Neuron (in vitro differentiated cells): ENCODE data around the gene SFRP5.

ENCODE experiments used
- H2AFZ ChIP-seq: one replicate; pipeline ENCODE4 v1.6.1; 2013; ENCODE audit warnings: low read depth, mild to moderate bottlenecking, inconsistent platforms, low read length, moderate library complexity
- H3K27me3 ChIP-seq: one replicate; pipeline ENCODE4 v1.6.1; 2013; ENCODE audit warnings: low read length; ENCODE audit not compliant: insufficient read depth
- H3K36me3 ChIP-seq: one replicate; pipeline ENCODE4 v1.6.1; 2013; ENCODE audit warnings: low read length; ENCODE audit not compliant: insufficient read depth
- H3K4me1 ChIP-seq: one replicate; pipeline ENCODE4 v1.6.1; 2013; ENCODE audit warnings: low read length; ENCODE audit not compliant: insufficient read depth
- H3K4me3 ChIP-seq: 2 replicates; pipeline ENCODE4 v1.5.1; 2013; ENCODE audit warnings: mild to moderate bottlenecking, low read length, moderate library complexity
- H3K9me3 ChIP-seq: one replicate; pipeline ENCODE4 v1.6.1; 2013; ENCODE audit warnings: low read length

SFRP5 gene, protein sequence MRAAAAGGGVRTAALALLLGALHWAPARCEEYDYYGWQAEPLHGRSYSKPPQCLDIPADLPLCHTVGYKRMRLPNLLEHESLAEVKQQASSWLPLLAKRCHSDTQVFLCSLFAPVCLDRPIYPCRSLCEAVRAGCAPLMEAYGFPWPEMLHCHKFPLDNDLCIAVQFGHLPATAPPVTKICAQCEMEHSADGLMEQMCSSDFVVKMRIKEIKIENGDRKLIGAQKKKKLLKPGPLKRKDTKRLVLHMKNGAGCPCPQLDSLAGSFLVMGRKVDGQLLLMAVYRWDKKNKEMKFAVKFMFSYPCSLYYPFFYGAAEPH

DNA sequence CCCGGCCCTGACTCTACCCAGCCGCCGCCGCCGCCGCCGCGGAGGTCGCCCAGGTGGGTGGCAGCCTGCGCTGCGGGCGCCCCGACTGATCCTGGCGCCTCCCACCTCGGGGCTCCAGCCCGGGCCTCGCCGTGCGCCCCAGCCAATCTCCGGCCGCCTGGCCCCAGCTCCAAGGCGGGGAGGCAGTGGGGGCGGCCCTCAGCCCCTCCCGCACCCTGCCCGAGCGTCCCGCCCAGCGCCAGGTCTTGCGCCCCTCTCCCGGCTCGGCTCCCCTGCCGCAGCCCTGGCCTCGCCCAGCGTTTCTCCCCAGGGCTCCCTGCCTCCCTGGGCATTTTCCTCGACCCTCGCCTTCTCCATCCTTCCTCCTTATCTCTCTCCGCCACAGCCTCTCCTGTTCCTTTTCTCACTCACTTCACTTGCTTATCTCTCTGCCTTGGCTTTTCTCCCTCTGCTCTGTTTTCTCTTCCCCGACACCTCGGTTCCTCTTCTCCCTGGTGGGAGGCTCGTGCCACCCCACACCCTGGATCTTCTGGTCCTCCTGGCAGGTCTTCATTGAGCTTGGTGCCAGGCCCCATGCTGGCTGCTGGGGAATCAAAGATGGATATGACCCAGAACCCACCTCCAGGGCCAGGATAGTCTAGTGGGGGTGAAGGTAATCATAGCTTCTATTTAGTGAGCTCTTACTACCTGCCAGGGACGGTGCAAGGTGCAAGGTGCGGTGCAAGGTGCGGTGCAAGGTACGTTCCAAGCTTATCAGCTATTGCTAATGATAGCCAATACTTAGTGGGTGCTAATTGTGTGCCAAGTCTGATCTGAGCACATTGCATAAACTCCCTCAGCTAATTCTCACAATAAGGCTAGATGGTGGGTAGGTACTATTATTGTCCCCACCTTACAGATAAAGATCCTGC, at the start of gene SFRP5:
TSS of gene SFRP5 (minus strand) at position 87 of the 911 bp plus-strand sequence. CDS start 166 bp downstream, outside the sequence.
- Histone ChIP-seq H3K9me3 (no peaks in the 10 kb centered on the region), H3K27me3 (peaks cover 50% of the 10 kb centered on the region), H3K4me3 (peak within 1 kb of the TSS; percentile 39), H2AFZ (no peak within 1 kb of the TSS), H3K36me3 (no peaks in the 10 kb centered on the region), H3K4me1 (peaks cover 15% of the 10 kb centered on the region)

DNA sequence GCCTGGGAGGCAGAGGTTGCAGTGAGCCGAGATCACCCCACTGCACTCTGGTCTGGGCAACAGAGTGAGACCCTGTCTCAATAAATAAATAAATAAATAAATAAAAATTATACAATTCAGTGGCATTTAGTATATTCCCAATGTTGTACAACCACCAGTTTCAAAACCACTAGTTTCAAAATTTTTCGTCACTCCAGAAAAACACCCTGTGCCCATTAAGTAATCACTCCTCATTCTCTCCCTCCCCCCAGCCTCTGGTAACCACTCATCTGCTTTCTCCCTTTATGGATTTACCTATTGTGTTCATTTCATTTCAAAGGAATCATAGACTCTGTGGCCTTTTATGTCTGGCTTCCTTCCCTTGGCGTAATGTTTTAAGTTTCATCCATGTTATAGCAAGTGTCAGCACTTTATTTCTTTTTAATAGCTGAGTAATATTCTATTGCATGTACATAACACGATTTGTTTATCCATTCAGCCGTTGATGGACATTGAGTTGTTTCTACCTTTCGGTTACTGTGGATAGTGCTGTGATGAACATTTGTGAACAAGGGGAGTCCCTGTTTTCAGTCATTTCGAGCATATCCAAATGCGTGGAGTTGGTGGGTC, 48.4 kb upstream of the SFRP5 start:
- Histone ChIP-seq H3K4me1 (no peaks in the 10 kb centered on the region), H3K27me3 (peaks cover 46% of the 10 kb centered on the region), H3K4me3 (no peak overlapping the region), H3K9me3 (no peaks in the 10 kb centered on the region), H2AFZ (no peak overlapping the region), H3K36me3 (no peaks in the 10 kb centered on the region)

DNA sequence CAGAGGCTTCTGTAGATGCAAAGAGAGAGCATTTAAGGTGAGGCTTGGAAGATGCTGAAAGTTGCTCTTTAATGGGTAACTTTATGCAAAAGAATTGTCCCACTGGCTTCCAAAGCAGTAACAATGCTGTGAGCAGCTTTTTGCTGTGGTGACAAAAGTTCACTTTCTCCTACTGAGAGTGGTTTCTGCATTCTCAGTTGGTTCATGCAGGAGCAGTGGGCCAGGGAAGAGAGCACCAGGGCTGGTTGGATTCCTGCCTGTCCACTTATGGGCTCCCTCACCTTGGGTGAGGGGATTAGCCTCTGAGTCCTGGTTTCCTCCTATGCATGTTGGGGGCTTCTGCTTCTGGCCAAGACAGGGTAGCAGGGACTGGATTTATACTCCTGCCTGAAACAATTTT, 46.8 kb upstream of the SFRP5 start:
- Histone ChIP-seq H3K9me3 (no peaks in the 10 kb centered on the region), H3K36me3 (no peaks in the 10 kb centered on the region), H3K27me3 (peaks cover 43% of the 10 kb centered on the region)

DNA sequence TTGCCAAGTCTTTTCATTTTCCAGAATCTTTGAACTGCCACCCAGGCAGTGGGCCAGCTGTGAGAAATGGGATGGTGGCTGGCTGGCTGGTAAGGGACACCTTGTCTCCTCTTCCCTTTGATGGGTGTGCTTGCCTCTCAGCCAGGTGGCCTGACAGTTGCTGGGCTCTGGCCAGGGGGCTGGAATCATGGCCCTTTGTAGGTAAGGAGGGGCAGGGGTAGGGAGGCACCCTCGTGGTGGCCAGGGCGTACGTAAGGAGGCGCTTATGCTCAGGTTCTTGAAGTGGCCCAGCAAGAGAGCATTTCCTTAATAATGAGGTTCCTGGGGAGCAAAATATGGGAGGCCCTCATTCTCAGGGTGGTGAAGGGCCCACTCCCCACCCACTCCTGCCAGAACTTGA, 44.8 kb upstream of the SFRP5 start:
- Histone ChIP-seq H3K9me3 (no peaks in the 10 kb centered on the region), H3K36me3 (no peaks in the 10 kb centered on the region), H3K27me3 (peaks cover 42% of the 10 kb centered on the region), H2AFZ (no peak overlapping the region), H3K4me3 (no peak overlapping the region), H3K4me1 (no peaks in the 10 kb centered on the region)

More for the DNA sequence above, 46.8 kb upstream of the SFRP5 start:
- H2AFZ ChIP-seq, result no peak overlapping the region
- no peaks in the 10 kb centered on the region for H3K4me1 ChIP-seq
- no peak overlapping the region for H3K4me3 ChIP-seq

DNA sequence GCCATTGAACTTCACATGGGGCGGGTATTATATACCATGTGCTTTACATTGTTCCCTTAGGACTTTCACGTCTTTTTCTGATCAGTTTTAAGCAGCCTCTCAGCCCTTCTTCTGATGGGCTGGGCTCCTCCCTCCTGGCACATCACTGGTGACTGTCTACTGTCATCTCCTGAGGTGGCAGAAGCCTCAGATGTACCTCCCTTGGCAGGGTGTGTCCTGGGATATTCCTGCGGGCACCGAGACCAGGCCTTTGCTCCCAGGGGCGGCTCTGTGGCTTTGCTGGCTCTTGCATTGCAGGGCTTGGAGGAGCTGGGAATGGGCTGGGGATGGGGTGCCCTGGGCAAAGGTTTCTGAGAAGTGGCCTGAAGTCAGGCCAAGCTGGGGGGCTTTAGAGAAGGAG, 43.2 kb upstream of the SFRP5 start:
- Histone ChIP-seq H3K4me1 (no peaks in the 10 kb centered on the region), H3K9me3 (no peaks in the 10 kb centered on the region), H3K36me3 (no peaks in the 10 kb centered on the region), H3K27me3 (peaks cover 34% of the 10 kb centered on the region), H2AFZ (no peak overlapping the region), H3K4me3 (no peak overlapping the region)

DNA sequence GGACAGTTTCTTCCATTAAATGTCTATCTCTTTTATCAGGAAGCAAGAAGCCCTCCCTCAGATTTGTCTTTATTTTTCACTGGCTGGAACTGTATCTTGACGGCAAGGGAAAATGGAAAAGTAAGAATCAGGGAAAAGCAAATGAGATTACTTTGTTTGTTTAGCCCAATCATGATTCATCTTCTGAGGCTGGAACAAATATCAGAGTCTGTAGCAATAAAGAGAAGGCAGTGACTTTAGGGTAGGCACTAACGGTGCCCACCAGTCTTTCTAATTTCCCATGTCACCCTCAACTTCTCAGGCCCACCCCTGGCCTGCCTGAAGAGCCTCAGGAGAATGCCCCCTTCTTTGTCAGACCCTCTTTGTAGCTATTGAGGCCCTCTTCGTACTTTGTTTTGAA, 41.5 kb upstream of the SFRP5 start:
- Histone ChIP-seq H3K36me3 (no peaks in the 10 kb centered on the region), H3K27me3 (peaks cover 23% of the 10 kb centered on the region), H3K4me3 (no peak overlapping the region), H2AFZ (no peak overlapping the region), H3K9me3 (no peaks in the 10 kb centered on the region), H3K4me1 (no peaks in the 10 kb centered on the region)

DNA sequence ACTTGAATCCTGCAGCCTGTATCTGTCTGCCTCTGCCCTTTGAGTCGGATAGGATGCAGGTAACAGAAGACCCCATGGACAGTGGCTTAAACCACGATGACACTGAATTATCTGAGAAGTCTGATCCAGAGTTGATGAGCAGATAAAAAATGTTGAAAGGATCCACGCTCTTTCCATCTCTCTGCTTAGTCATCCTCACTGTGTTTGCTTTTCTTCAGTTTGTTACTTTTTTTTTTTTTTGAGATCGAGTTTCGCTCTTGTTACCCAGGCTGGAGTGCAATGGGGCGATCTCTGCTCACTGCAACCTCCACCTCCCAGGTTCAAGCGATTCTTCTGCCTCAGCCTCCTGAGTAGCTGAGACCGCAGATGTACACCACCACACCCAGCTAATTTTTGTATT, 40.9 kb upstream of the SFRP5 start:
- Histone ChIP-seq H2AFZ (no peak overlapping the region), H3K36me3 (no peaks in the 10 kb centered on the region), H3K9me3 (no peaks in the 10 kb centered on the region), H3K4me3 (no peak overlapping the region), H3K27me3 (peaks cover 18% of the 10 kb centered on the region), H3K4me1 (no peaks in the 10 kb centered on the region)

DNA sequence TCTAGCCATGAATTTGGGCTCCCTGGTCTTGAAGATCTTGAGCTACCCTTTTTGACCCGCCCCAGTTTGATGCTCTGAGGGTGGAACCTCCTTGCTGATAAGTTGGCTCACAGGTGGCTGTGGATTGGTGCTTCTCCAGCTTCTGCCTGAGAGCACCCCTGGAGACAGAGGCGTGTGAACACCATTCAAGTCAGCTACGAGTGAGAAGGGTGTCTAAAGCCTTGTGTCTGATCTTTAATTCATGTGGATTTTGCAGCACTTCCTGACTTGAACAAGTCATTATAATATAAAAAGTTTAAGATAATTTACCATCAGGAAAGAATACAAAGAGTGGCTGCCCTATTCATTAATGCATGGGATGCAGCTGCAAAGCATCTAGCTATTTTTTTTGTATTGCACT, 40.2 kb upstream of the SFRP5 start:
- Histone ChIP-seq H3K9me3 (no peaks in the 10 kb centered on the region), H3K4me1 (no peaks in the 10 kb centered on the region), H3K36me3 (no peaks in the 10 kb centered on the region), H3K27me3 (peaks cover 13% of the 10 kb centered on the region), H2AFZ (no peak overlapping the region), H3K4me3 (no peak overlapping the region)

DNA sequence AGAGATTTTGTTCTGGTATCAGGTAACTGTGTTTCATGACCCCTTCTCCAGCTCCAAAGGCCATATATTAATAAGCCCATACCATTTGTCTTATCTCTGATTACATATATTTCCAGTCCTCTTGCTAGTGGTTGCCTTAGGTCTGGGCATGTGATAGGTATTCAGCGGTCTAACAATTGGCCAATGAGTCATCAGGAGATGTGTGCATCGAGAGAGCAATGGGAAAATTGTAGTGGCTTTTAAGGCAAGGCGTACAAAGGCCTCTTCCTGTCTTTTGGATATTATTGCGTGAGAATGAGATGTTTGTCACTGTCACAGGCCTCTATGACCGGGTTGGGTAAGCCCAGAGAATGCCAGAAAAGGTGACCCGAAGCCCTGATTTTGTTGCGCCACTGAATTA, 38.6 kb upstream of the SFRP5 start:
- no peaks in the 10 kb centered on the region for H3K36me3 ChIP-seq
- H2AFZ ChIP-seq, result no peak overlapping the region
- H3K4me1 ChIP-seq, result no peaks in the 10 kb centered on the region
- H3K27me3 ChIP-seq, result peaks cover 10% of the 10 kb centered on the region
- H3K4me3 ChIP-seq, result no peak overlapping the region
- H3K9me3 ChIP-seq, result no peaks in the 10 kb centered on the region

DNA sequence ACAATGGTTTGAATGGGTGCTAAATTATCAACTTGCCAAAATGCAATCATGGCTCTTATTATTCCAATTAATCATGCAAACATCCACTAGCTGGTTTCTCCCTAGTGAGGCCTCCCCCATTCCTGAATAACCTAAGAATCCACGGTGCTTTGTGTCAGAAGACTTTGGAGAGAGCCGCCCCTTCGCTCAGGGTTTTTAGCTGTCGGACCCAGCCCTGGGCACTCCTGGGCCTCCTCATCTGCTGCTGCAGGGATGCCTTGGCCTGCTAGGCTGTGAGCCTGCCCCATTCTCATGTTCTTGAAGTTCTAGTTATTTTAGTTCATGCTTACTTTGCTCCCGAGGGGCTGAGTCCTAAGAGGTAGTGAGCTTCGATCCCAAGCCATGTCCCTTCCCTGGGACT, 34.1 kb upstream of the SFRP5 start:
- Histone ChIP-seq H3K9me3 (no peaks in the 10 kb centered on the region), H3K27me3 (peaks cover 13% of the 10 kb centered on the region), H3K4me3 (no peak overlapping the region), H3K4me1 (no peaks in the 10 kb centered on the region), H3K36me3 (no peaks in the 10 kb centered on the region), H2AFZ (no peak overlapping the region)

DNA sequence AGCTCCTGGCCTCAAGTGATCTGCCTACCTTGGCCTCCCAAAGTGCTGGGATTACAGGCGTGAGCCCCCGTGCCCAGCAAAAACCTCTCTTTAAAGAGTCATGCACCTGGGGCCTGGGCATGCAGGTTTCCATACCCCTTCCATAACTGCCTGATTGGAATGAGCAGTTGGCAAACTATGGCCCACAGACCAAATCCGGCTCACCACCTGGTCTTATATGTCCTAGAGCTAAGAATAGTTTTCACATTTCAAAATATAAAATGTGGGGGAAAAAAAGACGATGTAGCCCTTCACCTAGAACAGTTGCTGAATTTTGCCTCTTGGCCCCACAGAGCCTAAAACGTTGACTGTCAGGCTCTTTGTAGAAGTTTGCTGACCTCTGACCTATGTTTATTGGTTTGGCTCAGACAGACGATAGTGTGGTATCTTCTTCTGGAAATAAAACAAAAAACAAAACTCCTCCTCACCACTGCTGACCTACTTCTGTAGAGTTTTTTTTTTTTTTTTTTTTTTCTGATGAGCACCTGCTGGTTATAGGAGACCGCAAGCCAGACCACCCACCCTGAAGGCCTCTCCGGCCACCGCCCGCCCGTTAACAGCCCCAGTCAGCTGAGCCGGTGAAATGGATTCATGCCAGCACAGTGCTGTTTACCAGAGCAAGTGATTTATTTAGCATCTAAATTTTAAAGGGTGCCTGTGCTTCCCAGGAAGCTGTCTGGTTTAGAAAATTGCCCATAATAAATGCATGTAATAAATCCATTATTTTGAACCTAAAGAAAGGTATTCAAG, 33.5 kb upstream of the SFRP5 start:
- no peaks in the 10 kb centered on the region for H3K9me3 ChIP-seq
- H3K4me3 ChIP-seq, result no peak overlapping the region

DNA sequence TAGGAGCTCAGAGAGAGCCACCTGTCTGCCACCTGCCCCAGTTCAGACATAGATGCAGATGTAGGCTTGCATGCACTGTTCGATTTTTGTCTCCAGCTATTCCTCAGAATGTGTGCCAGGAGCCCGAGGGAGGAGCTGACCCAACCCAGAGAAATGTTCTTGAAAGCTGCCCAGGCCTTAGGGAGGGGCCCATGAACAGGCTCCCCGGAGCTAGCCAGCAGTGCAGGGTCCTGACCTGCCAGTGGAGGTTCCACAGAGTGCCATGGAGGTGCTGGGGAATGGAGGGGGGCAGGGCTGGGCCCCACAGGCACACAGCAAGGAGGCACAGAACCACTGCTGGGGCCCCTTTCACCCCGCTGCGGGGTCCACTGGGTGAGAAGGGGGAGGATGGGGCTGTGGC, 29.6 kb upstream of the SFRP5 start:
- no peak overlapping the region for H2AFZ ChIP-seq
- H3K4me1 ChIP-seq, result no peaks in the 10 kb centered on the region
- no peak overlapping the region for H3K4me3 ChIP-seq
- H3K27me3 ChIP-seq, result peaks cover 15% of the 10 kb centered on the region
- H3K9me3 ChIP-seq, result no peaks in the 10 kb centered on the region
- no peaks in the 10 kb centered on the region for H3K36me3 ChIP-seq

More for the DNA sequence above, 33.5 kb upstream of the SFRP5 start:
- no peaks in the 10 kb centered on the region for H3K36me3 ChIP-seq
- peaks cover 13% of the 10 kb centered on the region for H3K27me3 ChIP-seq
- H3K4me1 ChIP-seq, result no peaks in the 10 kb centered on the region
- no peak overlapping the region for H2AFZ ChIP-seq
